ENCODE measurements around the gene ZNF536. TPM values are rescaled to one million over a fixed set of nuclear protein-coding genes. Genes with fewer than 3 reads are reported as not detected.

ZNF536 gene
- total and polyA plus RNA-seq, 2 of the 13 experiments (the other 11 are each of a cell fraction or from before 2014, with no cell fraction given), result not detected

DNA sequence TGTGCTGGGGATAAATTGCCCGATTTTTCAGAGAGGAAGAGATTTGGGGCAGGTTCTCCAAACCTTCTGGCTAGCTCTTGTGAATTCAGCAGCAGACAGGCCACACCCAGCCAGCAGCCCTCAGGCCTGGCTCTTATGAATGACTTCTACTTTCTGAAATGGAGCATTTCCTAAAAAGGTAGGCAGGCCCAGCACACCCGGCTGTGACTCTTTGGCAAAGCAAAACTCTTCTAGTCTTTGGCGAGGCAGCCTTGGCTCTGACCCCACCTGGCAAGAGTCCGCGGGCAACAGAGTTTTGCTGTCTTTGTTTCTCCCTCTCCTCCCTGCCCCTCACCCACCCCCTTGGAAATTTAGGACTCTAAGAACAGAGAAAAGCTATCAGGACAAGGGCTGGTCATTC is 221.2 kb downstream of the ZNF536 start (continued):
- no peak for TF ChIP-seq RXRB (CRISPR knock-in tag; IDR thresholded peaks at IDR 0.05; ENCODE audit: borderline replicate concordance)
- no peak for TF ChIP-seq ZSCAN9 (CRISPR knock-in tag; IDR thresholded peaks at IDR 0.05; ENCODE audit: borderline replicate concordance)
- no peak for TF ChIP-seq ZFAT (CRISPR knock-in tag; conservative IDR thresholded peaks at IDR 0.05)
- TF ChIP-seq ZNF878 (CRISPR knock-in tag; IDR thresholded peaks at IDR 0.05), result no peak
- TF ChIP-seq, protein P1, sequence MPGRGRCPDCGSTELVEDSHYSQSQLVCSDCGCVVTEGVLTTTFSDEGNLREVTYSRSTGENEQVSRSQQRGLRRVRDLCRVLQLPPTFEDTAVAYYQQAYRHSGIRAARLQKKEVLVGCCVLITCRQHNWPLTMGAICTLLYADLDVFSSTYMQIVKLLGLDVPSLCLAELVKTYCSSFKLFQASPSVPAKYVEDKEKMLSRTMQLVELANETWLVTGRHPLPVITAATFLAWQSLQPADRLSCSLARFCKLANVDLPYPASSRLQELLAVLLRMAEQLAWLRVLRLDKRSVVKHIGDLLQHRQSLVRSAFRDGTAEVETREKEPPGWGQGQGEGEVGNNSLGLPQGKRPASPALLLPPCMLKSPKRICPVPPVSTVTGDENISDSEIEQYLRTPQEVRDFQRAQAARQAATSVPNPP (CRISPR knock-in tag; IDR thresholded peaks at IDR 0.05), result no peak
- TF ChIP-seq, protein P2, sequence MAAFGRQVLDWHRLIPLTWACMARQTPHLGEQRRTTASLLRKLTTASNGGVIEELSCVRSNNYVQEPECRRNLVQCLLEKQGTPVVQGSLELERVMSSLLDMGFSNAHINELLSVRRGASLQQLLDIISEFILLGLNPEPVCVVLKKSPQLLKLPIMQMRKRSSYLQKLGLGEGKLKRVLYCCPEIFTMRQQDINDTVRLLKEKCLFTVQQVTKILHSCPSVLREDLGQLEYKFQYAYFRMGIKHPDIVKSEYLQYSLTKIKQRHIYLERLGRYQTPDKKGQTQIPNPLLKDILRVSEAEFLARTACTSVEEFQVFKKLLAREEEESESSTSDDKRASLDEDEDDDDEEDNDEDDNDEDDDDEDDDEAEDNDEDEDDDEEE (CRISPR knock-in tag; IDR thresholded peaks at IDR 0.05), result no peak

DNA sequence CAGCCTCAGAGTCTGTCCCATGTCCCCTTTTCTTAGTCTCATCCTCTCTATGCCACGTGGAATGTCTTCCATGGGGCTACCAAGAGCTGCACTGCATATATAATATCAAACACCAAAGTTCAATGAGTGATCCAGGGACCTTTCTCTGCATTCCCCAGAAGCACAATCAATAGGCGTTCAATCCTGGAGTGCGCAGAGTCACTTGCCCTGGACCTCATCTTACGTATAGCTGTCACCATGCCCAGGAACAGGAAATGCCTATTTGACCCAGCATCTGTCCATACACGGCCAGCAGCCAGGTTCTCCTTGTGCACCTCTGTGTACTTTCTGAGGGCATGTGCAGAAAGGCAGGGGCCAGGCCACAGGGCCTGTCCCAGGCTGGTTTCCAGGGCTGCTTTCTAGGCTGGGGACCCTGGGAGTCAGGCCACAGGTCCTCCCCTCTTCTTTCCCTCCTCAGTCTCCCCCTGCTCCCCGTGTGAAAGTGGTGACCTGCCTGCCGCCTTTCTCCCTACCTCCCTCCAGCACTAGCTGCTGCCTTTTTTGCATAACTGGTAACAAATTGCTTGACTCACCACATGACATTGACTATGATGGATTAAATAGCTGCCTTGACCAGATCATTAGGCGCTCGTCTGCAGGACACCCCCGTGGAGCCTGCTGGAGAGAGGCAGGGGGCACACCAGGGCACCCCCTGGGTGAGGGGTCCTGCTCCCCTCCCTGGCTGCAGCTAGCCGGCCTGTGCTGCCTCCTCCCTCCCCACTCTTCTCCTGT is 222.0 kb downstream of the ZNF536 start:
- no peaks in the 10 kb centered on the region for H3K79me2 ChIP-seq (ENCODE audit: insufficient read depth, low read length)
- no peaks in the 10 kb centered on the region for H3K9me3 ChIP-seq (ENCODE audit: low read length)
- no peak for ATAC-seq
- CTCF ChIA-PET (ENCODE audit: low intra/inter-chr PET ratio, low total read pairs), result no interaction called here
- H3K36me3 ChIP-seq (replicated peaks in 1 of 2; ENCODE audit: control insufficient read depth in 1 of 2, insufficient read depth in 2 of 2, low read length in 2 of 2), result no peaks in the 10 kb centered on the region
- no peak for DNase-seq (ENCODE audit: low spot score)
- WGBS (ENCODE audit: low lambda C conversion rate), result 13% methylated on average over 6 of the region's 11 CpGs
- TF ChIP-seq EED (CRISPR knock-in tag; IDR thresholded peaks at IDR 0.05) (no peak), ZMYM2 (CRISPR knock-in tag; IDR thresholded peaks at IDR 0.05) (no peak), JUN (CRISPR knock-in tag; IDR thresholded peaks at IDR 0.05) (no peak), HMG20B (CRISPR knock-in tag; conservative IDR thresholded peaks at IDR 0.05) (no peak), TSC22D2 (CRISPR knock-in tag; IDR thresholded peaks at IDR 0.05; ENCODE audit: borderline replicate concordance) (no peak), ESRRA (CRISPR knock-in tag; IDR thresholded peaks at IDR 0.05; ENCODE audit: low read depth) (no peak), EZH2 (conservative IDR thresholded peaks at IDR 0.05; ENCODE audit: low read depth, low read length) (no peak), ZNF737 (CRISPR knock-in tag; IDR thresholded peaks at IDR 0.05; ENCODE audit: borderline replicate concordance) (no peak)
- TF ChIP-seq, protein P3, sequence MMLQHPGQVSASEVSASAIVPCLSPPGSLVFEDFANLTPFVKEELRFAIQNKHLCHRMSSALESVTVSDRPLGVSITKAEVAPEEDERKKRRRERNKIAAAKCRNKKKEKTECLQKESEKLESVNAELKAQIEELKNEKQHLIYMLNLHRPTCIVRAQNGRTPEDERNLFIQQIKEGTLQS (CRISPR knock-in tag; IDR thresholded peaks at IDR 0.05), result no peak
- TF ChIP-seq, protein P4, sequence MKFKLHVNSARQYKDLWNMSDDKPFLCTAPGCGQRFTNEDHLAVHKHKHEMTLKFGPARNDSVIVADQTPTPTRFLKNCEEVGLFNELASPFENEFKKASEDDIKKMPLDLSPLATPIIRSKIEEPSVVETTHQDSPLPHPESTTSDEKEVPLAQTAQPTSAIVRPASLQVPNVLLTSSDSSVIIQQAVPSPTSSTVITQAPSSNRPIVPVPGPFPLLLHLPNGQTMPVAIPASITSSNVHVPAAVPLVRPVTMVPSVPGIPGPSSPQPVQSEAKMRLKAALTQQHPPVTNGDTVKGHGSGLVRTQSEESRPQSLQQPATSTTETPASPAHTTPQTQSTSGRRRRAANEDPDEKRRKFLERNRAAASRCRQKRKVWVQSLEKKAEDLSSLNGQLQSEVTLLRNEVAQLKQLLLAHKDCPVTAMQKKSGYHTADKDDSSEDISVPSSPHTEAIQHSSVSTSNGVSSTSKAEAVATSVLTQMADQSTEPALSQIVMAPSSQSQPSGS (CRISPR knock-in tag; IDR thresholded peaks at IDR 0.05), result no peak
- BruUV-seq (replicated peaks), result no TSS peak
- no peak overlapping the region for H3K4me3 ChIP-seq (replicated peaks in 1 of 3; ENCODE audit: insufficient read depth in 1 of 3, low read depth in 2 of 3, low read length in 3 of 3)
- no peaks in the 10 kb centered on the region for H3K4me1 ChIP-seq (ENCODE audit: insufficient read depth, low read length)
- POLR2A ChIA-PET, result no interaction called here
- no peak for FAIRE-seq
- H4K20me1 ChIP-seq (ENCODE audit: insufficient read depth, low read length), result no peaks in the 10 kb centered on the region
- intact Hi-C loops (cut with micrococcal nuclease; ENCODE audit: unreplicated experiment) (no loop called here), in situ Hi-C loops (cut with HindIII; ENCODE audit: extremely low pct_ligation_motif_present, low pct_unique_long_range_greater_than_20kb) (no loop called here)
- H3K27me3 ChIP-seq (ENCODE audit: control insufficient read depth in 1 of 2, insufficient read depth in 2 of 2, low read length in 2 of 2), result no peaks in the 10 kb centered on the region; a peak in 1 of 5 replicates
- no peak overlapping the region for H3K27ac ChIP-seq (ENCODE audit: extremely low read length, insufficient read depth, low read length)
- no peak overlapping the region for H3K4me2 ChIP-seq (ENCODE audit: low read depth, low read length)
- H3K9ac ChIP-seq (ENCODE audit: insufficient read depth, low read depth, low read length), result no peak overlapping the region
- H2AFZ ChIP-seq (ENCODE audit: low read length), result no peak overlapping the region
